GM19023 (cell line): Measurements from ENCODE around the gene TM9SF4.
A peak's percentile ranks its signal among the peaks of the same experiment; 100 is the strongest.
"Not testable (repeated sequence)": the region's sequence is repeated elsewhere in the genome, so short reads cannot be mapped to it uniquely, and the experiment has no call there.

ENCODE experiments used
- ATAC-seq: cut with Tn5 transposase; IDR thresholded peaks from one replicate; pipeline ENCODE4 v1.9.1; 2021; ENCODE audit warnings: mild to moderate bottlenecking, moderate library complexity; ENCODE audit not compliant: unreplicated experiment

TM9SF4 gene

DNA sequence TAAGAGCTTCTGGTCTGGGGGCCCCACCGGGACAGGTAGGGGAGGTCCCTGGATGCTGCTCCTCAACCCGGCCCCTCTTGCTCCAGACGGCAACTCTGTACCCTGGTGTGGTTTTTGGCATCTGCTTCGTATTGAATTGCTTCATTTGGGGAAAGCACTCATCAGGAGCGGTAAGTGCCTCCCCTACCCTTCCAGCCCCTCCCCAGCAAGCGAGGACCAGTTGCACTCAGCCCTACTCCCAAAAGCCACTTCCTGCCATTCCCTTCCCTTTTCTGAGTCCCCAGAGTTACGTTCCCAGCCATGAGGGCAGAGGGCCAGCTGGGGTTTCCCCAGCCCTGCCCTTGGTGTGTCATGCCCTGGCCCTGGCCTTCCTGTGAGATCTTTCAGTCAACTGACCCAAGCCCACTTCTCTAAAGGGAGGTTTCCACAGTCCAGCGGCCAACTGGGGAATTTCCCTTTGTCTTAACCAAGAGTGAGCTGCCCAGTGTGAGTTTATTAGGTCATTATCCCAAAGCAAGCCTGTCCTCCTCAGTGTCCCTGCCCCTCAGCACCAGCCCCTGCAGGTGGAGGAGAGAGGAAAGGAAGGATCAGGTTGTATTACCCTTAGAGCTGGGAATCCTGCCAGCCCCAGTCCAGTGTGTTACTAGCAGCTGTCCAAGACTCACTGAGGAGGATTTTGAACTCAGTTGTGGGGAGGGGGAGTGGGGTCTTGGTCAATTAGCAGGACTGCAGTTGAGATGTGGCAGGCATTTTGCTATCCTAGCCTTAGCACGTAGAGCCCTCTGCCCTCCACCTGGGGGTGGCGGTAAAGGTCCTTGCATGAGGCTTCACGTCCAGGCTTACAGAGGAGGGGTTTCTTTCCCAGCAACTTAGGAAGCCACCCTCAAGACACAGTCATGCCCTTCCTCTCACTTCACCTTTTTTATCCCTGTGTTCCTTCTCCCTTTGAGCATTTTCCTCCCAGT, 45.8 kb downstream of the TM9SF4 start:
- ATAC-seq = peak; percentile 59

DNA sequence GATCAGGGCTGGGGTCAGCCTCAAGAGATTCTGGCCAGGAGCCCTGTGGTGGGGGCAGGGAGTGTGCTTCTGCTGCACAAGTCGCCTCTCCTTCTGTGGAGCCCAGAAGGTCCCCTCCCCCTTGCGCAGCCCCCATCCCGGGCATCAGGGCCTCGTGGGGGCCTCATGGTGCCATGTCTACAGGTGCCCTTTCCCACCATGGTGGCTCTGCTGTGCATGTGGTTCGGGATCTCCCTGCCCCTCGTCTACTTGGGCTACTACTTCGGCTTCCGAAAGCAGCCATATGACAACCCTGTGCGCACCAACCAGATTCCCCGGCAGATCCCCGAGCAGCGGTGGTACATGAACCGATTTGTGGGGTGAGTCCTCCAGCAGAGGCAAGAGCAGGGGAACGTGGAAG, 48.1 kb downstream of the TM9SF4 start:
- ATAC-seq = no peak

DNA sequence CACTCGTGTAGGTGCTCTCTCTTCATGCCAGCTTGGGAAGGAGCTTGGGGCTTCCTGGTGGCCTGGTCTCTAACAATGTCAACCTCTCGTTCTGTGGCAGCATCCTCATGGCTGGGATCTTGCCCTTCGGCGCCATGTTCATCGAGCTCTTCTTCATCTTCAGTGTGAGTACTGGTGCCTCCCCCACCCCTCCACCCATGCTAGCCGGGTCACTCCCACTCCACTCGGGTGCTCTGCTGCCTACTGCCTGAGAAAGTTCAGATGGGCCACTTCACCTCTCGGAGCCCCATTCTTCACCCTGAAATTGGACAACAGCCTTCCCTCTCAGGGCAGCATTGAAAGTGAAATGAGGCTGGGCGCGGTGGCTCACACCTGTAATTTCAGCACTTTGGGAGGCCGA, 48.8 kb downstream of the TM9SF4 start:
- no peak for ATAC-seq

GRCh38 chr20:32158943-32159660, 49.6 kb downstream of the TM9SF4 start:
- no peak for ATAC-seq

GRCh38 chr20:32159766-32160221, 50.3 kb downstream of the TM9SF4 start:
- no peak for ATAC-seq

DNA sequence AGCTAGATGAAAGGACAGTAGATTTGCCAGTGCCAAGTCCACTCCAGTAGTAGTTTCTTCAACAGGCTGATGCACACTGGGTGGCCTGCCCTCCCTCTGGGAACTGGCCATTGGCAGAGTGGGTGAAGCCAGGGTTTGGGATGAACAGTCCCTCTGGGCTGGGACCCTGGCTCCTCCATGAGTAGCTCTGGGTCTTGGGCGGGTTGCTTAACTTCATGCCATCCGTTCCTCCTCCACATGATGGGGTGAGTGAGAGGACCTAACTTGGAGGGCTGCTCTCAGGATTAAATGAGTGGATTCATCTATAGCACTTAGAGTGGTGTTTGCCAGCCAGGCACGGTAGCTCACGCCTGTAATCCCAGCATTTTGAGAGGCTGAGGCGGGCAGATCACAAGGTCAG, 50.8 kb downstream of the TM9SF4 start:
- no peak for ATAC-seq

GRCh38 chr20:32162351-32162750, 52.8 kb downstream of the TM9SF4 start:
- no peak for ATAC-seq

DNA sequence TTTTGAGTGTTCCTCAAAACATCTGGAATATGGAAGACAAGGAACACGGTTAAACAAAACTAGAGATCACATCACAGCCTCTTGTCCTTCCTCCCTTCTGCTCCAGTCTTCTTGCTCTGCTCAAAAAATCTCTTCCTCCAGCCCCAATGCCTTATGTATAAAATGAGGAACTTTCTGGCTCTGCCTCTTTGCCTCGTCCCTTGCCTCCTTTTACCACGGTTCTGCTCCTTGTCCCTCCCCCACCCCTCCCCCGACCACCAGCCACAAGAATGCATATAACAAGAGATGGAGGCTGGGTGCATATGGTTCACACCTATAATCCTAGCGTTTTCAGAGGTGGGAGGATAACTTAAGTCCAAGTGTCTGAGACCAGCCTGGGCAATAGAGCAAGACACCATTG, 54.4 kb downstream of the TM9SF4 start:
- ATAC-seq = no peak

DNA sequence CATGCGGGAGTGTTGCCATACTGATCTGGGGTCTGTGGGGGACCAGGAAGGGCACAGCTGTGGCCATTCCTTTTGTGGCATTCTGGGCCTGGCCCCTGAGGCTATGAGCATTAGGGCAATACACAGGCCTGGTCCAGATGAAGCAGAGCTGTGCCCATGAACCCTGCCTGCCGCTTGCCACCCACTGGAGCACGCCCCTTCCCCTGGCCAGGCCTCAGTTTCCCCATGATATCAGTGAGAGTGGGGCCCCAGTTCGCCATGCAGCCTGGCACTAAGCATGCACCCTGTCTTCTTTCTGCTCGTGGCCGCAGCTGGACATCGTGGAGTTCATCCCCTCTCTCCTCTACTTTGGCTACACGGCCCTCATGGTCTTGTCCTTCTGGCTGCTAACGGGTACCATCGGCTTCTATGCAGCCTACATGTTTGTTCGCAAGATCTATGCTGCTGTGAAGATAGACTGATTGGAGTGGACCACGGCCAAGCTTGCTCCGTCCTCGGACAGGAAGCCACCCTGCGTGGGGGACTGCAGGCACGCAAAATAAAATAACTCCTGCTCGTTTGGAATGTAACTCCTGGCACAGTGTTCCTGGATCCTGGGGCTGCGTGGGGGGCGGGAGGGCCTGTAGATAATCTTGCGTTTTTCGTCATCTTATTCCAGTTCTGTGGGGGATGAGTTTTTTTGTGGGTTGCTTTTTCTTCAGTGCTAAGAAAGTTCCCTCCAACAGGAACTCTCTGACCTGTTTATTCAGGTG, 55.6 kb downstream of the TM9SF4 start:
- no peak for ATAC-seq

DNA sequence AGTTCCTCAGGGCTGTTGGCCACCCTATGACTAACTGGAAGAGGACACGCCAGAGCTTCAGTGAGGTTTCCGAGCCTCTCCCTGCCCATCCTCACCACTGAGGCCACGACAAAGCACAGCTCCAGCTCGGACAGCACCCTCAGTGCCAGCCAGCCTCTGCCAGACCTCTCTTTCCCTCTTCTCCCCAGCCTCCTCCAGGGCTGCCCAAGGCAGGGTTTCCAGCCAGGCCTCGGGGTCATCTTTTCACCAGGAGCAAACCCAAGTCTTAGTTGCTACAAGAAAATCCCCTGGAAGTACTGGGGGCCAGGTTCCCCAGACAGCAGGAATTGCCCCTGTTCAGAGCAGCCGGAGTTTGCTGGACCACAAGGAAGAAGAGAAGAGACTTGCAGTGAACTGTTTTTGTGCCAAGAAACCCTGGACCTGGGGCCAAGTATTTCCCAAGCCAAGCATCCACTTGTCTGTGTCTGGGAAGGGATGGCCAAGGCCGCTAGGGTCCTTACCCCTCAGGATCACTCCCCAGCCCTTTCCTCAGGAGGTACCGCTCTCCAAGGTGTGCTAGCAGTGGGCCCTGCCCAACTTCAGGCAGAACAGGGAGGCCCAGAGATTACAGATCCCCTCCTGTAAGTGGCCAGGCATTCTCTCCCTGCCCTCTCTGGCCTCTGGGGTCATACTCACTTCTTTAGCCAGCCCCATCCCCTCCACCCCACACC, 56.5 kb downstream of the TM9SF4 start:
- ATAC-seq = no peak

DNA sequence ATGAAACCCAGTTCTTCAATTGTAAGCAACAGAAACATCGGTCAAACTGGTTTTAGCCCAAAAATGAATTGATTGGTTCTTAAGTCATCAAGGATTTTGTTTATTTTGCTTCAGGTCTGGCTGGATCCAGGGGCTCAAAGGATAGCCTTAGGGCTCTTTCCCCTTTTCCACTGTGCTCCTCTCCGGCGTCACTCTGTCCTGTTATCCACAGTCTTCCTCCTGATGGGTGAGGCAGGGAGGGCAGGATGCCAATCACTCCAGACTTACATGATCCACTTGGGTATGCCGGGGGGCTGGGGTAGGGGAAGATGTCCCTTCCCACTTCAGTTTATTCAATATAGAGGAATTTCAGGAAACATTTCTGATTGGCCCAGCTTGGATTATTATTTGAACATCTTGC, 58.0 kb downstream of the TM9SF4 start:
- no peak for ATAC-seq

- ATAC-seq = no peak
Measured at GRCh38 chr20:32168184-32168910, 58.8 kb downstream of the TM9SF4 start.

DNA sequence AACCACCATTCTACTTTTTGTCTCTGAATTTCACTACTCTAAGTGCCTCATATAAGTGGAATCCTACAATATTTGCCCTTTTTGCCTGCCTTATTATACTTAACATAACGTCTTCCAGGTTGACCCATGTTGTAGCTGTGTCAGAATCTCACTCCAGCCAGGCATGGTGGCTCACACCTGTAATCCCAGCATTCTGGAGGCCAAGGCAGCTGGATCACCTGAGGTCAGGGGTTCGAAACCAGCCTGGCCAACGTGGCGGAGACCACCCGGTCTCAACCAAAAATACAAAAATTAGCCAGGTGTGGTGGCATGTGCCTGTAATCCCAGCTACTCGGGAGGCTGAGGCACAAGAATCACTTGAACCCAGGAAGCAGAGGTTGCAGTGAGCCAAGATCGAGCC, 68.2 kb downstream of the TM9SF4 start:
- ATAC-seq = not testable (repeated sequence)

GRCh38 chr20:32179515-32179914, 70.0 kb downstream of the TM9SF4 start:
- no peak for ATAC-seq

DNA sequence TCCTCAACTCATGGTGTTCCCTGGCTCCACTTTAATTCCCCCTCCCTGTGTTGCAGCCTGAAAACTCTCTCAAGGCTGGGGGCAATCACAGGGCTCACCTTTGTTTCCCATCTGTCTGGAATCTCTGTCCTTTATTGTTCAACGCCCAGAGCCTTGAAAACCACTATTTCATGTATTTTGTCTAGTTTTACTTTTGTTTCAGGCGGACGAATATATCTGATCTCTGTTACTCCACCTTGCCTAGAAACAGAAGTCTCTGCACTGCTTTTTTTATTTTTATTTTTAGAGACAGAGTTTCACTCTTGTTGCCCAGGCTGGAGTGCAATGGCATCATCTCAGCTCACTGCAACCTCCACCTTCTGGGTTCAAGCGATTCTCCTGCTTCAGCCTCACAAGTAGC, 70.4 kb downstream of the TM9SF4 start:
- ATAC-seq = no peak

GRCh38 chr20:32181606-32182005, 72.1 kb downstream of the TM9SF4 start:
- no peak for ATAC-seq

DNA sequence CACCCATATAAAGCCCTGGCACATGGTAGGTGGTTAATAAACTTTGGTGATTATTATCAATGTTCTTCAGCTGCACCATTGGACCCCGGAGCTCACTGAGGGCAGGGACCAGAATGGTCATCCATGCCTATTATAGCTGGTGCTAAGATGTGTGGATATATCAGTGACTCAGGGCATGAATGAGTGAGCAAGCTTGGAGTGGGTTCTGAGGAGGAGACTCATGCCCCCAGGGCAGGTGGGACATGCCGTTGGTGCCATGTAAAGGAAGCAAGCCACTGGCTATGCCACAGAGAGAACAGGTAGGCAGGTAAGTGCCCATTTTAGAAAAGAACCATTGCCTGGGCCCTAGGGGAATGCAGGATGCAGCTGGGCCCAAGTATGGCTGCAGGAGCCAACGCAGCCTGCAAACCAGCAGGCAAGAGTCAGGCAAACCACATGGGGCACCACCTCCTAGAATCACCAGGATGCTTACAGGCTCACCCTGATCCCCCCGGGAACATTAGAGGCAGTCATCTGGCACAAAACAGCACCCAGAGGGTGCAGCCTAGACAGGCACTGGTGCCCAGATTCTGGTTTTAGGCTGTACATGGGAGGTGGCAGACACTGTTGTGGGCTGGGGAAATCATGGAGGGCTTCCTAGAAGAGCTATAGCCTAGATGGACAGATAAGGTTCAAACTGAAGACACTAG, 74.6 kb downstream of the TM9SF4 start:
- ATAC-seq = no peak

GRCh38 chr20:32184961-32185603, 75.6 kb downstream of the TM9SF4 start:
- no peak for ATAC-seq

- no peak for ATAC-seq
Measured at GRCh38 chr20:32186506-32186905, 77.0 kb downstream of the TM9SF4 start.
